Measurements from ENCODE around the gene ASTL.

DNA sequence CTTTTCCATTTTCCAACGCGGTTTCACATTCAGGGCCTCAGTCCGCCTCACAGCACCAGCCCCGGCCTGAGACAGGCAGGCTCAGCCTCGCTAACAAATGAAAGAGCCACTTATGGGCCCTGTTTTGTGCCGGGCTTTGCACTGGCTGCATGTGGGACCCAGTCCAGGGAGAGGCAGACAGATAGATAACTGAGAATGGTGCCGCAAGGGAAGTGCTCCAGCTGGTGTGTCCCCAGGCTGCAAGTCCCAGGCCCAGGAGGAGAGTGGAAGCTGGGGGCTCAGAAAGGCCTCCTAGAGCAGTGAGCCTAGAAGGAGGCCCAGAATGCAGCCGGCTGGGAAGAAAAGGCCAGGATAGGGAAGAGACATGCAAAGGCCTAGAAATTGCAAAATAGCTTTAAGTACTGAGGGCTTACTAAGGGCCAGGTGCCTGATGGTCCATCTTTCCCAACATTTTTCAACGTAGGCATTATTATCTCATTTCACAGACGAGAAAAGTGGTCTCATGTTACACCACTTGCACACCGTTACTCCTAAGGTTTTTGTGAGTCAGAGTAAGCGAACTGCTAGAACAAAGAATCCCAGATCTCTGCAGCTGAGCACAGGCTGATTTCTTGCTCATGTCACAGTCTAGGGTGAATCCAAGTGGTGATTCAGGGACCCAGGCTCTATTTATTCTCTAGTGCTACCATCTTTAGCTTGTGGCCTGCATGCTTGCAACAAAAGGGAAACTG lies 47.9 kb downstream of the ASTL start:
- TF ChIP-seq EP300 (IDR thresholded peaks at IDR 0.05) (no peak), POLR2A (IDR thresholded peaks at IDR 0.05) (no peak), POLR2AphosphoS5 (IDR thresholded peaks at IDR 0.05) (no peak)
- TF ChIP-seq, protein P1, sequence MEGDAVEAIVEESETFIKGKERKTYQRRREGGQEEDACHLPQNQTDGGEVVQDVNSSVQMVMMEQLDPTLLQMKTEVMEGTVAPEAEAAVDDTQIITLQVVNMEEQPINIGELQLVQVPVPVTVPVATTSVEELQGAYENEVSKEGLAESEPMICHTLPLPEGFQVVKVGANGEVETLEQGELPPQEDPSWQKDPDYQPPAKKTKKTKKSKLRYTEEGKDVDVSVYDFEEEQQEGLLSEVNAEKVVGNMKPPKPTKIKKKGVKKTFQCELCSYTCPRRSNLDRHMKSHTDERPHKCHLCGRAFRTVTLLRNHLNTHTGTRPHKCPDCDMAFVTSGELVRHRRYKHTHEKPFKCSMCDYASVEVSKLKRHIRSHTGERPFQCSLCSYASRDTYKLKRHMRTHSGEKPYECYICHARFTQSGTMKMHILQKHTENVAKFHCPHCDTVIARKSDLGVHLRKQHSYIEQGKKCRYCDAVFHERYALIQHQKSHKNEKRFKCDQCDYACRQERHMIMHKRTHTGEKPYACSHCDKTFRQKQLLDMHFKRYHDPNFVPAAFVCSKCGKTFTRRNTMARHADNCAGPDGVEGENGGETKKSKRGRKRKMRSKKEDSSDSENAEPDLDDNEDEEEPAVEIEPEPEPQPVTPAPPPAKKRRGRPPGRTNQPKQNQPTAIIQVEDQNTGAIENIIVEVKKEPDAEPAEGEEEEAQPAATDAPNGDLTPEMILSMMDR (IDR thresholded peaks at IDR 0.05) = no peak
